T-helper 2 cell treated with Interferon-gamma antibody and Interleukin-4, amounts not matched to agents 100 ng/mL and 5 ng/mL, for 36 hours (primary cell): ENCODE data around the gene GPR162. TPM values are rescaled to one million over a fixed set of nuclear protein-coding genes. Genes with fewer than 3 reads are reported as not detected.

Experiments
- intact Hi-C: fragments of 100-400 bp; cut with micrococcal nuclease; formaldehyde crosslinking; loops from one replicate; pipeline ENCODE4 v1.15.1; 2023
- total RNA-seq: library from RNA; stranded (reverse); gene quantifications from 2 replicates; pipeline ENCODE4 v1.2.3, GENCODE V29; 2022

Gene GPR162
- total RNA-seq, 1 donor from 2014 or later, result 0.32 TPM

DNA sequence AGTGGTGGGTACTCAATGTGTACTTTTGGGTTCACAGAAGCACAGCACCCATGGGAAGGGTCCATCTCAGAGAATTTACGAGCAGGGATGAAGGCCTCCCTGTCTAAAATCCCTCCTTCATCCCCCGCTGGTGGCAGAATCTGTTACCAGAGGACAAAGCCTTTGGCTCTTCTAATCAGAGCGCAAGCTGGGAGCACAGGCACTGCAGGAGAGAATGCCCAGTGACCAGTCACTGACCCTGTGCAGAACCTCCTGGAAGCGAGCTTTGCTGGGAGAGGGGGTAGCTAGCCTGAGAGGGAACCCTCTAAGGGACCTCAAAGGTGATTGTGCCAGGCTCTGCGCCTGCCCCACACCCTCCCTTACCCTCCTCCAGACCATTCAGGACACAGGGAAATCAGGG is 1.5 kb upstream of the GPR162 start:
- intact Hi-C loops, result no loop called here

- intact Hi-C loops, result no loop called here
Observed at GRCh38 chr12:6822426-6823135, 960 bp downstream of the GPR162 start.

- intact Hi-C loops, result no loop called here
Observed at GRCh38 chr12:6823182-6824084, 1.8 kb downstream of the GPR162 start.

- intact Hi-C loops, result no loop called here
Observed at GRCh38 chr12:6824085-6824775, 2.6 kb downstream of the GPR162 start.

DNA sequence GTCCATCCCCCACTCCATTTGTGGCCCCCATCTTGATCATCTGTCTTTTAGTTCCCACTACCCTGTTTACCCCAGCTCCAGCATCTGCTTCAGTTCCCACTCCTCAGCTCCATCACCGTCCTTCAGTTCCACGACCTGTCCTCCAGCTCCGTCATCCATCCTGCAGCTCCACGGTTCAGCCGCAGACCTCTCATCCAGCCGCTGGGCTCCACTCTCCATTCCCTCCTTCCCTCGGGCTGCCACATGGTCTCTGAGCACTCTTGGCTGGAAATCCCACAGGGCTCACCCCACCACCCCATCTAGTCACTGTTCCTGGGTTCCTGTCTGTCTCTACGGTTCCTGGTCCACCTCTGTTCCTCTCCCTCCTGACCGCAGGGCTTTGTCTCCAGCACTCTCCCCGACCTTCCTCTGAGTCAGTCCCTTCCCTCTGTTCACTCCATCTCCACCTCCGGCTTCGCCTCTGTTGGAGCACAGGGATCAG is 3.3 kb downstream of the GPR162 start:
- intact Hi-C loops, result loop anchor here (1.0 to 5.0 kb wide), 5 partner anchors 33 to 218 kb away; partner anchors contain the start of genes CHD4, MLF2 and ZNF384

DNA sequence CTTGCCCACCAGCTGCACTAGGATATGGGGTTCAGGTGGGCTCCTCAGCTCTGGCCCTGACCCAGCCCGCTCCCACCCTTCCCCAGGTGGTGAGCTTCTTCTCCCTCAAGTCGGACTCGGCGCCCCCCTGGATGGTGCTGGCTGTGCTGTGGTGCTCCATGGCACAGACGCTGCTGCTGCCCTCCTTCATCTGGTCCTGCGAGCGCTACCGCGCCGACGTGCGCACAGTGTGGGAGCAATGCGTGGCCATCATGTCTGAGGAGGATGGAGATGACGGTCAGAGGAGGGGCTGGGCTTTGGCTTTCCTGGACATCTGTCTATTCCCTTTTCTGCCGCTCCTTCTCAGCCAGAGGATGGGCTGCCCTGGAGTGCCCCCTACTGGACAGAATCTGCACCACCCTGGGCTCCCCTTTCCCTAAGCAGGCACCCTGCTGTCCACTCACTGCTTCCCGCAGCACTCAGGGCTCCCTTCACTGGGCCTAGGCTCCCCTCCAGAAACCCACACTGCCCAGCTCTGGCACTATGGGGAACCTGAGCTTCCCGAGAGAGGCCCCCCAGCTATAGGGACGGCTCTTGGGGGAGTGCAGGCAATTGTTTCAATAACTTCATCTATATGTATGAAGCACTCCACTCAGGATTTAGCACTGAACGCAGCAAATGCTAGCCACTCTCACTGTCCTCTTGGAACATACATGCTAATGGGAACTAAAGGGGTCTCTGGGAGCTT is 3.9 kb downstream of the GPR162 start:
- intact Hi-C loops, result loop anchor here (1.0 to 5.0 kb wide), 5 partner anchors 33 to 218 kb away; partner anchors contain the start of genes CHD4, MLF2 and ZNF384

- intact Hi-C loops, result loop anchor here (5.0 kb wide), 3 partner anchors 34 to 219 kb away; partner anchors contain the start of genes CHD4 and ZNF384
Observed at GRCh38 chr12:6826125-6826733, 4.6 kb downstream of the GPR162 start.

- intact Hi-C loops, result loop anchor here (5.0 kb wide), 3 partner anchors 35 to 220 kb away; partner anchors contain the start of genes CHD4 and ZNF384
Observed at GRCh38 chr12:6826734-6827436, 5.3 kb downstream of the GPR162 start.

GRCh38 chr12:6827437-6827911 is 5.9 kb downstream of the GPR162 start:
- intact Hi-C loops, result loop anchor here (5.0 kb wide), 3 partner anchors 35 to 220 kb away; partner anchors contain the start of genes CHD4 and ZNF384

GRCh38 chr12:6827982-6828780 is 6.6 kb downstream of the GPR162 start, which contains the start of gene P3H3:
Gene P3H3, plus strand, starts transcription at chr12:6828407. Its CDS starts 34 bp downstream, at chr12:6828441.
- intact Hi-C loops, result loop anchor here (5.0 kb wide), 3 partner anchors 36 to 221 kb away; partner anchors contain the start of genes CHD4 and ZNF384

DNA sequence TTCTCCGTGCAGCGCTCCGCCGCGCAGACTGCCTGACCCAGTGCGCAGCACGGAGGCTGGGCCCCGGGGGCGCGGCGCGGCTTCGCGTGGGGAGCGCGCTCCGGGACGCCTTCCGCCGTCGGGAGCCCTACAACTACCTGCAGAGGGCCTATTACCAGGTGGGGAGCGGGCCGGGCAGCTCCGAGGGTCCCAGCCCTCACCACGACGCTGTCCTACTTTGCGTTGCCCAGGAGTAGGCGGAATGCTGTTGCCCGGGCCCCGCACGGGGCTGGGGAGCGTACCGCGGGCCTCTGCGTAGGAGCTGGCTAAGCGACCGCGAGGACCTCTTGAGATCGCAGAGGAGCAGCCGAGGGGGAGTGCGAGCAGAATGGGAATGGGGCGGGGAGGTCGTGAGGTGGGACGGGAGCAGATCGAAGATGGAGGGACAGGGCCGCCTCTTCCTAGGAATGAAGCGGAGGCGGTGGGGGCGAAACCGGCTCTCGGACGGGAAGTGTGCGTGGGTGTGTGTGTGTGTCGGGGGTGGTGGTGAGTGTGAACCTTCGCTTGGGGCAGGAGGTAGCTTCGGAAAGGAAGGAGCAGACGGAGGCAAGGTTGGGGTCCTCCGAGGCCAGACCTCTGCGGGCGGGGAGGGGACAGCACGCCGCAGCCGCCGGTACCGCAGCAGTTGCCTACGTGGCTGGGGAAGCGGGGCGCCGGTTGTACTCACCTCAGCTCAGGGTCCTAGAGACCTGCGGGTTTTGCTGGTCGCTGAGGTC is 7.3 kb downstream of the GPR162 start:
- intact Hi-C loops, result loop anchor here (5.0 kb wide), 3 partner anchors 37 to 222 kb away; partner anchors contain the start of genes CHD4 and ZNF384

- intact Hi-C loops, result loop anchor here (5.0 kb wide), 3 partner anchors 37 to 222 kb away; partner anchors contain the start of genes CHD4 and ZNF384
Observed at GRCh38 chr12:6829536-6830220, 8.1 kb downstream of the GPR162 start.

GRCh38 chr12:6830286-6830890 is 8.8 kb downstream of the GPR162 start:
- intact Hi-C loops, result no loop called here

DNA sequence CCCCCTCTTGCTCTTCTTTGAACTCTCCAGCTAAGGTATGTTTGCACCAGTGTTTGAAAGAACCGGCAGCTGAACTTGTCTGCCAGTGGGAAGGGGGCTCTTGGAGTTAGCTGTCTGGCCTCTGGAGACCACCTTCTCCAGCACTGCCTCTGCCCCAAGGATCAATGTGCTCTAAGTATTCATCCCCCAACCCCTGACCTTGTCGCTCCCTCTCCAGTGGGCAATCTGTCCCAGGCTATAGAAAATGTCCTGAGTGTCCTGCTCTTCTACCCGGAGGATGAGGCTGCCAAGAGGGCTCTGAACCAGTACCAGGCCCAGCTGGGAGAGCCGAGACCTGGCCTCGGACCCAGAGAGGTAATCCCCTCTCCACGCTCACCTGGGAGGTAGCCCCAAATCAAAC is 9.4 kb downstream of the GPR162 start:
- intact Hi-C loops, result no loop called here

DNA sequence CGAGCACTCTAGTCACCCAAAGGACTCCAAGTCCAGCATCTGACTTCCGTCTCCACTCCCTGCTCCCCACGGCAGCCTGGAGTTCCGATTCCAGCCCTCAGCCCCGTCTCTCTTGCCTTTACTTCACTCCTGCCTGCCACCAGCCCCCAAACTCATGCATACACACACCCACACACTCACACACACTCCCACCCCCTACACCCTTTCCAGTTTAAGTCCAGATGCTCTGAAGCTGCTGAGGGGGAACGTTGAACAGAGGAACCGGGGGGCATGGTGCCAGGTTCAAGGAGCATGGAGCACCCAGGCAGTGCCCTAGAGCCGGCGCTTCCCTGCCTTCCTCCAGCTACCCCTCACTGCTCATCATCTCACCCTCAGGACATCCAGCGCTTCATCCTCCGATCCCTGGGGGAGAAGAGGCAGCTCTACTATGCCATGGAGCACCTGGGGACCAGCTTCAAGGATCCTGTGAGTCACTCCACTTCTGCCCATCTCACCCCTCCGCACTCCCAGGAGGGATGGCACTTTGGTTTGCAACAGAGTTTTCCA is 9.9 kb downstream of the GPR162 start:
- intact Hi-C loops, result no loop called here

- intact Hi-C loops, result no loop called here
Observed at GRCh38 chr12:6832125-6832524, 10.5 kb downstream of the GPR162 start.
